H1 (cell line): ENCODE data around the gene GUCY2C. TPM values are rescaled to one million over a fixed set of nuclear protein-coding genes. Genes with fewer than 3 reads are reported as not detected.

ENCODE experiments used
- CTCF ChIA-PET: fragments of 300-600 bp; sonication (Branson Sonifier 250); formaldehyde crosslinking; loops from one replicate; lab custom pipeline; 2021; ENCODE audit not compliant: partially characterized antibody; lab: Charles Lee
- POLR2A ChIA-PET: fragments of 300-600 bp; sonication (Branson Sonifier 250); formaldehyde crosslinking; loops from one replicate; lab custom pipeline; 2021; ENCODE audit warnings: inconsistent platforms; ENCODE audit not compliant: partially characterized antibody; lab: Charles Lee
- DNase-seq, 2 experiments: peaks; one replicate each; pipeline versions ENCODE4 v3.0.0 to v3.0.0-alpha.2; 2010 to 2022; ENCODE audit warnings: low spot score in 2 of 2, low read depth in 1 of 2, mixed read lengths in 1 of 2
- FAIRE-seq: peaks from 2 replicates; lab custom pipeline; 2011; peaks lifted over from hg19 to GRCh38; lab: Jason Lieb, UNC
- H2AFZ ChIP-seq: 2 replicates; pipeline ENCODE4 v1.8.1; 2012; ENCODE audit warnings: low read length, inconsistent platforms
- H2AK5ac ChIP-seq: 2 replicates; pipeline ENCODE4 v1.6.1; 2013; ENCODE audit warnings: low read depth, low read length
- H2BK120ac ChIP-seq: replicated peaks from 2 replicates; pipeline ENCODE3; 2013; ENCODE audit warnings: low read depth, low read length, inconsistent platforms
- H2BK12ac ChIP-seq: 2 replicates; pipeline ENCODE4 v1.6.1; 2013; ENCODE audit warnings: low read depth, low read length
- H2BK15ac ChIP-seq: 2 replicates; pipeline ENCODE4 v1.6.1; 2013; ENCODE audit warnings: low read length
- H2BK20ac ChIP-seq: 2 replicates; pipeline ENCODE4 v1.6.1; 2013; ENCODE audit warnings: low read length
- H2BK5ac ChIP-seq: 2 replicates; pipeline ENCODE4 v1.6.1; 2013; ENCODE audit warnings: low read depth, low read length
- H3K14ac ChIP-seq: 2 replicates; pipeline ENCODE4 v1.6.1; 2013; ENCODE audit warnings: inconsistent platforms; ENCODE audit not compliant: insufficient read length
- H3K18ac ChIP-seq: 2 replicates; pipeline ENCODE4 v1.6.1; 2013; ENCODE audit warnings: low read length; ENCODE audit errors: extremely low read depth
- H3K23ac ChIP-seq: 2 replicates; pipeline ENCODE4 v1.6.1; 2013; ENCODE audit warnings: inconsistent platforms; ENCODE audit not compliant: insufficient read length
- H3K23me2 ChIP-seq: 2 replicates; pipeline ENCODE4 v1.6.1; 2013; ENCODE audit warnings: low read depth, low read length
- H3K27ac ChIP-seq: 2 replicates; pipeline ENCODE4 v1.6.1; 2011; ENCODE audit warnings: low read depth, low read length, inconsistent platforms
- H3K27me3 ChIP-seq, 4 experiments: replicated peaks in 1 of 4; 1 replicate in 1 of 4; 2 replicates in 3 of 4; pipeline versions ENCODE4 v1.6.1 to v1.8.1; 2011 to 2013; ENCODE audit warnings: low read length in 3 of 4, mild to moderate bottlenecking in 3 of 4, inconsistent platforms in 2 of 4, mixed read lengths in 2 of 4, moderate library complexity in 1 of 4; ENCODE audit not compliant: control insufficient read depth in 3 of 4, insufficient read depth in 3 of 4; ENCODE audit errors: extremely low read depth in 1 of 4
- H3K36me3 ChIP-seq, 4 experiments: 2 replicates each; pipeline versions ENCODE4 v1.6.1 to v1.8.1; 2011 to 2013; ENCODE audit warnings: mild to moderate bottlenecking in 4 of 4, low read length in 3 of 4, moderate library complexity in 2 of 4, control low read depth in 1 of 4, inconsistent platforms in 1 of 4; ENCODE audit not compliant: insufficient read depth in 4 of 4, control insufficient read depth in 2 of 4
- H3K4ac ChIP-seq: replicated peaks from 2 replicates; pipeline ENCODE3; 2013; ENCODE audit warnings: low read length, low read depth, mixed read lengths, inconsistent platforms; ENCODE audit not compliant: insufficient read length
- H3K4me1 ChIP-seq, 4 experiments: replicated peaks in 1 of 4; 1 replicate in 1 of 4; 2 replicates in 3 of 4; pipeline versions ENCODE4 v1.6.1 to v1.8.1; 2011 to 2013; ENCODE audit warnings: low read length in 3 of 4, inconsistent platforms in 2 of 4, mixed read lengths in 1 of 4; ENCODE audit not compliant: insufficient read depth in 4 of 4, control insufficient read depth in 3 of 4
- H3K4me2 ChIP-seq, 2 experiments: 2 replicates each; pipeline versions ENCODE4 v1.6.1 to v1.8.1; 2011 to 2013; ENCODE audit warnings: low read depth in 2 of 2, low read length in 2 of 2, control low read depth in 1 of 2, inconsistent platforms in 1 of 2, mild to moderate bottlenecking in 1 of 2; ENCODE audit not compliant: insufficient read depth in 1 of 2
- H3K4me3 ChIP-seq, 4 experiments: fragments of 200-600, 300-600 bp in 1 of 4; sonication (generic), shearing (Covaris generic), sonication (Bioruptor Twin) in 1 of 4; 2 replicates each; pipeline versions ENCODE4 v1.5.1 to v1.8.1; 2011 to 2016; ENCODE audit warnings: low read length in 4 of 4, low read depth in 3 of 4, control low read depth in 2 of 4, inconsistent platforms in 2 of 4, mild to moderate bottlenecking in 2 of 4, mixed read lengths in 1 of 4, moderate library complexity in 1 of 4; ENCODE audit not compliant: insufficient read depth in 2 of 4; ENCODE audit errors: extremely low read depth in 1 of 4
- H3K56ac ChIP-seq: replicated peaks from 2 replicates; pipeline ENCODE3; 2013; ENCODE audit warnings: low read depth, mild to moderate bottlenecking, mixed read lengths, low read length, inconsistent platforms; ENCODE audit not compliant: insufficient read length
- H3K79me1 ChIP-seq: 2 replicates; pipeline ENCODE4 v1.6.1; 2013; ENCODE audit warnings: low read depth, low read length, control low read depth
- H3K79me2 ChIP-seq, 2 experiments: 2 replicates each; pipeline versions ENCODE4 v1.6.1 to v1.8.1; 2012 to 2013; ENCODE audit warnings: low read length in 2 of 2, mild to moderate bottlenecking in 2 of 2, inconsistent platforms in 1 of 2; ENCODE audit not compliant: insufficient read depth in 2 of 2, control insufficient read depth in 1 of 2
- H3K9ac ChIP-seq, 4 experiments: replicated peaks in 1 of 4; 1 replicate in 1 of 4; 2 replicates in 3 of 4; pipeline versions ENCODE4 v1.6.1 to v1.8.1; 2011 to 2013; ENCODE audit warnings: low read depth in 3 of 4, low read length in 3 of 4, control low read depth in 2 of 4, mild to moderate bottlenecking in 2 of 4, moderate library complexity in 2 of 4, inconsistent platforms in 1 of 4; ENCODE audit errors: extremely low read depth in 1 of 4
- H3K9me3 ChIP-seq, 2 experiments: 2 replicates each; pipeline versions ENCODE4 v1.6.1 to v1.8.1; 2012 to 2013; ENCODE audit warnings: mild to moderate bottlenecking in 2 of 2, moderate library complexity in 2 of 2, control low read depth in 1 of 2, inconsistent platforms in 1 of 2, low read depth in 1 of 2, low read length in 1 of 2, mixed read lengths in 1 of 2; ENCODE audit not compliant: insufficient read depth in 2 of 2
- H4K20me1 ChIP-seq, 2 experiments: replicated peaks in 1 of 2; 2 replicates each; pipeline versions ENCODE3 to v1.8.1; 2011 to 2013; ENCODE audit warnings: inconsistent platforms in 2 of 2, low read length in 2 of 2, mild to moderate bottlenecking in 1 of 2; ENCODE audit not compliant: insufficient read depth in 2 of 2, control insufficient read depth in 1 of 2
- H4K5ac ChIP-seq: 2 replicates; pipeline ENCODE4 v1.6.1; 2013; ENCODE audit warnings: low read length, low read depth, mixed read lengths, inconsistent platforms; ENCODE audit not compliant: insufficient read length
- H4K8ac ChIP-seq: 2 replicates; pipeline ENCODE4 v1.8.0; 2013; ENCODE audit warnings: mild to moderate bottlenecking, moderate library complexity, low read length, inconsistent platforms; ENCODE audit not compliant: insufficient read depth; ENCODE audit errors: extremely low read depth
- H4K91ac ChIP-seq: replicated peaks from 2 replicates; pipeline ENCODE3; 2013; ENCODE audit warnings: low read length, mixed read lengths, inconsistent platforms; ENCODE audit not compliant: insufficient read length
- BCL11A ChIP-seq, 2 experiments: IDR thresholded peaks; one replicate each; pipeline ENCODE4 v1.6.1; 2011; ENCODE audit warnings: low read depth in 2 of 2, low read length in 2 of 2, mild to moderate bottlenecking in 2 of 2
- CBX8 ChIP-seq: fragments of 300-800, 300-1000 bp; sonication (generic); IDR thresholded peaks from 2 replicates; pipeline ENCODE4 v1.7.1; 2016; ENCODE audit warnings: low read depth, low read length, borderline replicate concordance
- EGR1 ChIP-seq: IDR thresholded peaks from 2 replicates; pipeline ENCODE4 v1.6.1; 2011; ENCODE audit warnings: low read depth, low read length, borderline replicate concordance
- FOSL1 ChIP-seq: IDR thresholded peaks from 2 replicates; pipeline ENCODE4 v1.6.1; 2011; ENCODE audit warnings: mild to moderate bottlenecking, low read depth, low read length, moderate library complexity; ENCODE audit not compliant: insufficient read depth
- POLR2AphosphoS5 ChIP-seq: IDR thresholded peaks from 2 replicates; pipeline ENCODE4 v1.6.1; 2011; ENCODE audit warnings: low read depth, low read length
- SIX5 ChIP-seq: IDR thresholded peaks from 2 replicates; pipeline ENCODE4 v1.6.1; 2011; ENCODE audit warnings: mild to moderate bottlenecking, low read depth, low read length
- SP2 ChIP-seq: IDR thresholded peaks from 2 replicates; pipeline ENCODE4 v1.6.1; 2012; ENCODE audit warnings: mild to moderate bottlenecking, low read length, inconsistent platforms
- SRF ChIP-seq: IDR thresholded peaks from 2 replicates; pipeline ENCODE4 v1.6.1; 2011; ENCODE audit warnings: mild to moderate bottlenecking, low read depth, low read length, moderate library complexity
- TAF1 ChIP-seq: IDR thresholded peaks from 2 replicates; pipeline ENCODE4 v1.6.1; 2011; ENCODE audit warnings: mild to moderate bottlenecking, low read depth, low read length
- ZNF274 ChIP-seq: IDR thresholded peaks from 2 replicates; pipeline ENCODE4 v1.7.0; 2012; ENCODE audit warnings: low read length, borderline replicate concordance; ENCODE audit errors: extremely low read depth
- WGBS, 2 experiments: shearing (Covaris generic) in 1 of 2; methylation state at CpG; one replicate each; pipeline versions ENCODE4 v1.1.6 to v1.1.7; 2013 to 2015; ENCODE audit warnings: low lambda C conversion rate in 2 of 2, mixed read lengths in 2 of 2, inconsistent platforms in 1 of 2, low coverage in 1 of 2, missing lambda C conversion rate in 1 of 2; ENCODE audit not compliant: insufficient replicate concordance in 2 of 2, insufficient coverage in 1 of 2, insufficient read length in 1 of 2; ENCODE audit errors: extremely low coverage in 1 of 2, missing lambda C conversion rate in 1 of 2; 5-methylcytosine and 5-hydroxymethylcytosine counted together
- polyA plus RNA-seq, 7 experiments: library from polyadenylated mRNA; depleted of rRNA in 3 of 7; stranded (reverse) in 5 of 7; unstranded in 2 of 7; fragments of >200 nt in 5 of 7; fragments of 200-250 nt in 2 of 7; gene quantifications; 1 replicate in 5 of 7; 2 replicates in 1 of 7; 4 replicates in 1 of 7; pipeline versions ENCODE4 v1.2.1 to v1.2.3, GENCODE V29; 2011 to 2013; ENCODE audit warnings: missing spikeins in 2 of 7, mixed read lengths in 2 of 7
- total RNA-seq: library from RNA; stranded (reverse); fragmentation: NEBNext Ultra II Directional; extraction: Animal tissue kit (Norgen Biotek cat#: 25700); gene quantifications from 2 replicates; pipeline ENCODE4 v1.2.1, GENCODE V29; 2021
- TF ChIP-seq, protein P1 (sequence below), 3 experiments: IDR thresholded peaks; 1 replicate in 2 of 3; 2 replicates in 1 of 3; pipeline versions ENCODE4 v1.5.1 to v1.6.1; 2011; ENCODE audit warnings: low read length in 3 of 3, mild to moderate bottlenecking in 3 of 3, inconsistent platforms in 2 of 3, low read depth in 1 of 3, moderate library complexity in 1 of 3; ENCODE audit not compliant: insufficient read depth in 1 of 3; ENCODE audit errors: control extremely low read depth in 1 of 3

The GUCY2C gene
- total and polyA plus RNA-seq, 2 of the 8 experiments (the other 6 are each of a cell fraction or from before 2014, with no cell fraction given): 1.9 to 3.2 TPM

DNA sequence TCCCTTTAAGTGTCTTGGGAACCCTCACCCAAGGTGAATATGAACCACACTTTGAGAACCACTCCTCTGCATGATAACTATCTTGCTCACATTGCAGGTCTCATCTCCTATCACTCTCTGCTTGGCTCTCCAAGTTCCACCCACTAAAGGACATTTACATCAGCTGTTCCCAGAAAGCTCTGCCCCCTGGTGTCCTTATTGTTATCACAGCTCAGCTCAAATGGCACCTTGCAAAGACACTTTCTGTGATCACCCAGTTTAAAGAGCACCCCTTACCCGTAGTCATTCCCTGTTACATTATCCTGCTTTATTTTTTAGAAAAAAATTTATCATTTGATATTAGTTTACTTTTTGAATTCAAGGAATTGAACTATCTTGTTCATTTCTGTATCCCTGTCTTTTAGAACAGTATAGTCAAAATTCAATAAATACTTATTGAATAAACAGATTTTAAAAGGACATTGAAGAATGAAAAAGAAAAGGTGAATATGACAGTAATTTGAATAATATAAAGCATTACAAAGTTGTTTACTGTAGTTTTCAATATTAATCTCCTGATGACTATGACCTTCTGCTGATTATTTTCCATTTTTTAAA lies 20.5 kb upstream of the GUCY2C start:
- H3K14ac ChIP-seq: no peak overlapping the region
- no peaks in the 10 kb centered on the region for H4K20me1 ChIP-seq
- no peak overlapping the region for H3K56ac ChIP-seq
- WGBS, 2 experiments: 55% methylated on average over 1 of the region's 1 CpG; no CpG with 5 or more reads in 1 of the 2 experiments
- H3K4me3 ChIP-seq: no peak overlapping the region
- peaks cover 0 to 2% of the 10 kb centered on the region in 2 experiments; a peak in 1 of 4 replicates for H3K9me3 ChIP-seq
- no peak overlapping the region for H4K8ac ChIP-seq
- H2BK20ac ChIP-seq: no peak overlapping the region
- no peak overlapping the region for H2BK15ac ChIP-seq
- no peak overlapping the region for H2BK120ac ChIP-seq
- H4K91ac ChIP-seq: no peak overlapping the region
- H3K27ac ChIP-seq: no peak overlapping the region
- ChIA-PET CTCF (interaction anchor here (0.7 to 1.9 kb wide), 14 partner anchors 15 to 98 kb away, joined by 3 to 6 read pairs (median 4); no protein-coding TSS in a partner anchor), POLR2A (interaction anchor here (1.0 to 7.8 kb wide), 4 partner anchors 17 to 57 kb away, joined by 6 to 167 read pairs (median 50); partner anchors contain the start of gene GUCY2C)
- H3K9ac ChIP-seq: no peak overlapping the region
- no peak overlapping the region for H4K5ac ChIP-seq
- H2AK5ac ChIP-seq: no peak overlapping the region
- peak overlapping the region in 1 of 2 experiments; percentile 22; a peak in 1 of 4 replicates for H3K4me2 ChIP-seq
- H2BK12ac ChIP-seq: no peak overlapping the region
- H3K4me1 ChIP-seq: peaks cover 2 to 26% (median 11%) of the 10 kb centered on the region in 4 experiments
- H3K79me1 ChIP-seq: no peaks in the 10 kb centered on the region
- H3K18ac ChIP-seq: no peak overlapping the region
- H3K23me2 ChIP-seq: 0 out of 2 replicates have a peak, but pooled peaks cover 2% of the 10 kb centered on the region
- peaks cover 0 to 9% of the 10 kb centered on the region in 2 experiments; a peak in 2 of 4 replicates for H3K79me2 ChIP-seq
- H3K27me3 ChIP-seq: no peaks in the 10 kb centered on the region
- FAIRE-seq: peak; percentile 94
- H3K23ac ChIP-seq: no peak overlapping the region
- H2BK5ac ChIP-seq: no peak overlapping the region
- DNase-seq: no peak
- H3K36me3 ChIP-seq: no peaks in the 10 kb centered on the region
- H2AFZ ChIP-seq: no peak overlapping the region
- H3K4ac ChIP-seq: no peak overlapping the region
- TF ChIP-seq EGR1 (no peak), ZNF274 (no peak), SRF (no peak), CBX8 (no peak), TAF1 (no peak), FOSL1 (no peak), BCL11A (IDR thresholded peaks at IDR 0.05; ENCODE audit: low read depth in 2 of 2, low read length in 2 of 2) (no peak), SIX5 (no peak), POLR2AphosphoS5 (no peak), SP2 (no peak)
- TF ChIP-seq, protein P1, sequence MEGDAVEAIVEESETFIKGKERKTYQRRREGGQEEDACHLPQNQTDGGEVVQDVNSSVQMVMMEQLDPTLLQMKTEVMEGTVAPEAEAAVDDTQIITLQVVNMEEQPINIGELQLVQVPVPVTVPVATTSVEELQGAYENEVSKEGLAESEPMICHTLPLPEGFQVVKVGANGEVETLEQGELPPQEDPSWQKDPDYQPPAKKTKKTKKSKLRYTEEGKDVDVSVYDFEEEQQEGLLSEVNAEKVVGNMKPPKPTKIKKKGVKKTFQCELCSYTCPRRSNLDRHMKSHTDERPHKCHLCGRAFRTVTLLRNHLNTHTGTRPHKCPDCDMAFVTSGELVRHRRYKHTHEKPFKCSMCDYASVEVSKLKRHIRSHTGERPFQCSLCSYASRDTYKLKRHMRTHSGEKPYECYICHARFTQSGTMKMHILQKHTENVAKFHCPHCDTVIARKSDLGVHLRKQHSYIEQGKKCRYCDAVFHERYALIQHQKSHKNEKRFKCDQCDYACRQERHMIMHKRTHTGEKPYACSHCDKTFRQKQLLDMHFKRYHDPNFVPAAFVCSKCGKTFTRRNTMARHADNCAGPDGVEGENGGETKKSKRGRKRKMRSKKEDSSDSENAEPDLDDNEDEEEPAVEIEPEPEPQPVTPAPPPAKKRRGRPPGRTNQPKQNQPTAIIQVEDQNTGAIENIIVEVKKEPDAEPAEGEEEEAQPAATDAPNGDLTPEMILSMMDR (IDR thresholded peaks at IDR 0.05; ENCODE audit: control extremely low read depth in 1 of 3, insufficient read depth in 1 of 3, low read depth in 1 of 3, low read length in 3 of 3): peak in 2 of 3 experiments; percentile 61 to 77; a peak in 3 of 4 replicates
